Measurements from ENCODE around the gene CCL23.

GRCh38 chr17:35972066-35972465 is 45.7 kb downstream of the CCL23 start:
- TF ChIP-seq CTCF (IDR thresholded peaks at IDR 0.05; ENCODE audit: low read length) (no peak), EZH2 (IDR thresholded peaks at IDR 0.05; ENCODE audit: borderline replicate concordance, low read length) (no peak)
